Brain pericyte (primary cell): ENCODE results near the gene NID2.
A peak's percentile ranks its signal among the peaks of the same experiment; 100 is the strongest.

Experiments used
- DNase-seq: peaks from one replicate; pipeline ENCODE4 v3.0.0-alpha.2; 2012; ENCODE audit warnings: low read depth, low spot score

The NID2 gene

GRCh38 chr14:52068615-52069306 lies at the start of gene NID2:
Gene NID2 (minus strand): TSS chr14:52069059. CDS start chr14:52068994, 65 bp downstream.
- peak; percentile 87 for DNase-seq

- no peak for DNase-seq
These were observed 48.4 kb upstream of the NID2 start for GRCh38 chr14:52117111-52117832.

- no peak for DNase-seq
These were observed 46.4 kb upstream of the NID2 start for GRCh38 chr14:52115286-52115685.

GRCh38 chr14:52112336-52113018 lies 43.6 kb upstream of the NID2 start:
- no peak for DNase-seq

GRCh38 chr14:52111583-52111982 lies 42.7 kb upstream of the NID2 start:
- DNase-seq: no peak

GRCh38 chr14:52110441-52111086 lies 41.7 kb upstream of the NID2 start:
- DNase-seq: no peak

- no peak for DNase-seq
These were observed 40.0 kb upstream of the NID2 start for GRCh38 chr14:52108823-52109222.

GRCh38 chr14:52106840-52107239 lies 38.0 kb upstream of the NID2 start:
- no peak for DNase-seq

- no peak for DNase-seq
These were observed 34.6 kb upstream of the NID2 start for GRCh38 chr14:52103416-52103815.

GRCh38 chr14:52095794-52096193 lies 26.9 kb upstream of the NID2 start:
- DNase-seq: no peak

GRCh38 chr14:52095336-52095735 lies 26.5 kb upstream of the NID2 start:
- no peak for DNase-seq

- DNase-seq: no peak
These were observed 25.9 kb upstream of the NID2 start for GRCh38 chr14:52094546-52095271.

GRCh38 chr14:52091928-52092327 lies 23.1 kb upstream of the NID2 start:
- no peak for DNase-seq

- no peak for DNase-seq
These were observed 22.1 kb upstream of the NID2 start for GRCh38 chr14:52090936-52091335.

GRCh38 chr14:52089218-52089617 lies 20.4 kb upstream of the NID2 start:
- no peak for DNase-seq

- DNase-seq: no peak
These were observed 17.9 kb upstream of the NID2 start for GRCh38 chr14:52086711-52087110.

GRCh38 chr14:52082903-52083302 lies 14.0 kb upstream of the NID2 start:
- no peak for DNase-seq

GRCh38 chr14:52081964-52082363 lies 13.1 kb upstream of the NID2 start:
- no peak for DNase-seq

GRCh38 chr14:52080808-52081755 lies 12.2 kb upstream of the NID2 start:
- DNase-seq: no peak

- no peak for DNase-seq
These were observed 11.4 kb upstream of the NID2 start for GRCh38 chr14:52080158-52080800.
